HepG2 (cell line): ENCODE data around the gene PDZRN4. TPM values are rescaled to one million over a fixed set of nuclear protein-coding genes. Genes with fewer than 3 reads are reported as not detected.

Experiments
- ATAC-seq: fragments of 200-7000 bp; cut with Tn5 transposase; 3 replicates; pipeline ENCODE4 v1.9.1; 2020; ENCODE audit warnings: mild to moderate bottlenecking, moderate library complexity
- BruUV-seq: library from RNA; stranded (reverse); fragments of 400-500 nt; replicated peaks from 2 replicates; lab custom pipeline; 2021; lab: Mats Ljungman, UMichigan
- CTCF ChIA-PET: fragments of 300-600 bp; formaldehyde crosslinking; extraction: SDS; loops from one replicate; lab custom pipeline; 2021; ENCODE audit warnings: low total read pairs, inconsistent platforms, low intra/inter-chr PET ratio; lab: Yijun Ruan, JAX
- POLR2A ChIA-PET: fragments of 350-600 bp; sonication (Branson Sonifier 250); formaldehyde crosslinking; loops from one replicate; lab custom pipeline; 2020; ENCODE audit warnings: antibody characterized with exemption, inconsistent platforms; lab: Yijun Ruan, JAX
- DNase-seq: peaks from one replicate; pipeline ENCODE4 v3.0.0-alpha.2; 2015; ENCODE audit warnings: low spot score
- FAIRE-seq: peaks from 3 replicates; lab custom pipeline; 2011; peaks lifted over from hg19 to GRCh38; lab: Jason Lieb, UNC
- H2AFZ ChIP-seq: one replicate; pipeline ENCODE4 v1.6.1; 2011; ENCODE audit warnings: low read length, inconsistent platforms
- H3K27ac ChIP-seq: fragments of 300-600 bp; 3 replicates; pipeline ENCODE4 v1.8.0; 2011; ENCODE audit warnings: mixed run types, mild to moderate bottlenecking, mixed read lengths, low read length, inconsistent platforms; ENCODE audit not compliant: insufficient read depth; ENCODE audit errors: extremely low read length
- H3K27me3 ChIP-seq, 2 experiments: fragments of 200-600 bp in 1 of 2; 2 replicates in 1 of 2; 3 replicates in 1 of 2; pipeline versions ENCODE4 v1.6.0 to v1.8.0; 2011; ENCODE audit warnings: low read length in 2 of 2, mild to moderate bottlenecking in 2 of 2, moderate library complexity in 2 of 2, inconsistent platforms in 1 of 2; ENCODE audit not compliant: insufficient read depth in 2 of 2, control insufficient read depth in 1 of 2
- H3K36me3 ChIP-seq, 2 experiments: fragments of 200-600 bp in 1 of 2; replicated peaks in 1 of 2; 2 replicates in 1 of 2; 3 replicates in 1 of 2; pipeline versions ENCODE4 v1.5.1 to v1.8.0; 2011; ENCODE audit warnings: low read length in 2 of 2, inconsistent platforms in 1 of 2; ENCODE audit not compliant: insufficient read depth in 2 of 2, control insufficient read depth in 1 of 2
- H3K4me1 ChIP-seq: 2 replicates; pipeline ENCODE4 v1.5.1; 2012; ENCODE audit warnings: low read length, inconsistent platforms; ENCODE audit not compliant: insufficient read depth
- H3K4me2 ChIP-seq: 2 replicates; pipeline ENCODE4 v1.6.0; 2011; ENCODE audit warnings: low read depth, low read length, inconsistent platforms
- H3K4me3 ChIP-seq, 3 experiments: fragments of 200-600 bp in 1 of 3; sonication (generic), shearing (Covaris generic) in 1 of 3; replicated peaks in 1 of 3; 2 replicates each; pipeline ENCODE4 v1.5.1; 2011 to 2016; ENCODE audit warnings: low read length in 3 of 3, inconsistent platforms in 2 of 3, low read depth in 2 of 3, mild to moderate bottlenecking in 2 of 3, control low read depth in 1 of 3, mixed read lengths in 1 of 3; ENCODE audit not compliant: insufficient read depth in 1 of 3
- H3K79me2 ChIP-seq: one replicate; pipeline ENCODE4 v1.6.1; 2011; ENCODE audit warnings: low read length, inconsistent platforms; ENCODE audit not compliant: insufficient read depth
- H3K9ac ChIP-seq: 2 replicates; pipeline ENCODE4 v1.6.0; 2011; ENCODE audit warnings: mild to moderate bottlenecking, low read depth, low read length, inconsistent platforms; ENCODE audit not compliant: insufficient read depth
- H3K9me3 ChIP-seq: 2 replicates; pipeline ENCODE4 v1.5.1; 2012; ENCODE audit warnings: mild to moderate bottlenecking, low read length
- H4K20me1 ChIP-seq: 2 replicates; pipeline ENCODE4 v1.6.0; 2011; ENCODE audit warnings: inconsistent platforms, mild to moderate bottlenecking, low read length, moderate library complexity; ENCODE audit not compliant: insufficient read depth
- CEBPG ChIP-seq: IDR thresholded peaks from 2 replicates; pipeline ENCODE4 v1.6.1; 2016
- MTA3 ChIP-seq: sonication (generic); formaldehyde crosslinking; IDR thresholded peaks from 2 replicates; pipeline ENCODE4 v1.4.0; 2020; ENCODE audit warnings: missing genetic modification reagents
- SAFB2 ChIP-seq: sonication (generic); formaldehyde crosslinking; IDR thresholded peaks from 2 replicates; pipeline ENCODE4 v1.5.1; 2020; ENCODE audit warnings: missing genetic modification reagents, low read depth, mild to moderate bottlenecking, borderline replicate concordance
- ZNF17 ChIP-seq: sonication (generic); formaldehyde crosslinking; IDR thresholded peaks from 2 replicates; pipeline ENCODE4 v1.5.0; 2020; ENCODE audit warnings: mild to moderate bottlenecking, missing genetic modification reagents
- ZNF20 ChIP-seq: sonication (generic); formaldehyde crosslinking; IDR thresholded peaks from 2 replicates; pipeline ENCODE4 v1.4.0; 2020; ENCODE audit warnings: mild to moderate bottlenecking, moderate library complexity, missing genetic modification reagents
- ZNF782 ChIP-seq: sonication (generic); formaldehyde crosslinking; IDR thresholded peaks from 2 replicates; pipeline ENCODE4 v1.4.0; 2020; ENCODE audit warnings: missing genetic modification reagents, mild to moderate bottlenecking, borderline replicate concordance
- WGBS: methylation state at CpG from one replicate; pipeline ENCODE4 v1.1.6; 2017; ENCODE audit warnings: low lambda C conversion rate; 5-methylcytosine and 5-hydroxymethylcytosine counted together
- in situ Hi-C: cut with HindIII; loops from 2 replicates; pipeline ENCODE4 v1.10.0; 2017; ENCODE audit warnings: low pct_unique_long_range_greater_than_20kb; ENCODE audit not compliant: extremely low pct_ligation_motif_present
- intact Hi-C: fragments of 100-400 bp; cut with micrococcal nuclease; formaldehyde crosslinking; loops from one replicate; pipeline ENCODE4 v1.10.0; 2022; ENCODE audit not compliant: unreplicated experiment
- polyA plus RNA-seq, 8 experiments: library from polyadenylated mRNA; depleted of rRNA in 3 of 8; stranded (reverse) in 7 of 8; unstranded in 1 of 8; fragments of >200 nt; fragmentation: Illumina TruSeq in 4 of 8; extraction: Trizol in 4 of 8; gene quantifications; 2 replicates each; pipeline versions ENCODE4 v1.2.1 to v1.2.3, GENCODE V29; 2011 to 2016; ENCODE audit warnings: low read depth in 4 of 8, missing spikeins in 1 of 8, mixed read lengths in 1 of 8; ENCODE audit not compliant: insufficient read depth in 1 of 8
- total RNA-seq, 5 experiments: library from RNA; depleted of rRNA; stranded (reverse); fragments of >200 nt; fragmentation: Illumina TruSeq; extraction: Trizol; gene quantifications; 2 replicates each; pipeline ENCODE4 v1.2.3, GENCODE V29; 2016; ENCODE audit warnings: low read depth in 1 of 5
- TF ChIP-seq, protein P1 (sequence below): sonication (generic); formaldehyde crosslinking; conservative IDR thresholded peaks from 2 replicates; pipeline ENCODE4 v1.4.0; 2020; ENCODE audit warnings: mild to moderate bottlenecking, missing genetic modification reagents, moderate library complexity

Gene PDZRN4
- total and polyA plus RNA-seq, 2 of the 13 experiments (the other 11 are each of a cell fraction or from before 2014, with no cell fraction given), result not detected

DNA sequence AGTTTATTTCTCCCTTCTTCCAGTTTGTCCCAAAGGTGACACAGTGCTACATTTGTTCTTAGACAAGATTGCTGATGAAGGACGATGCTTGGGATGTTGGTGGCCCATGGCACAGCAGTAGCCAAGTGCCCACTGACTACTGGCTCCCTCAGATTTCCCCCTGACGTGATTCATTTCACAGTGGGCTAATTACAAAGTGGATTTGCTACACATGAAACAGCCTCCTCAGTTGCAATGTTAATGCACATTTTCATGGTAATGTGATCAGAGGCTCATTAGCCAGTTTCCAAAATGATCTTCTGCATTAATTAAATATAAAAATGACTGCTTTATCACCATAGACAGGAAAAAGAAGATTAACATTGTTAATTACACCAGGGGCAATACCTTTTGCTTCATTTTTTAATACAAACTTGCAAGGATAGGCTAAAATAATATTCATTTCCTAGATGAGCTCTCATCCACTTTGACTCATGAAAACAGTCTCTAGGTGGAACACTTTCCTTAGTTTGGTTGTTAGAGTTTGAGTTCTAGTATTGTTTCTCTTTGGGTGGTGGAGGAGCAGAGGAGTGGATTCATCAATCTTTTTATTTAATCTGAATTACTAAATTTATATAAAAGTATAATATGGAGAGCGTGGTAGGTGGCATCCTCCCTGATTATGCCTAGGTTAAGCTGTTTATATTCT is 250.9 kb downstream of the PDZRN4 start:
- DNase-seq (no peak), ATAC-seq (no peak), FAIRE-seq (no peak)
- TF ChIP-seq CEBPG (CRISPR knock-in tag) (no peak), ZNF17 (CRISPR knock-in tag) (no peak), SAFB2 (CRISPR knock-in tag) (no peak), ZNF20 (CRISPR knock-in tag) (no peak), ZNF782 (CRISPR knock-in tag) (no peak), MTA3 (CRISPR knock-in tag) (no peak)
- TF ChIP-seq, protein P1, sequence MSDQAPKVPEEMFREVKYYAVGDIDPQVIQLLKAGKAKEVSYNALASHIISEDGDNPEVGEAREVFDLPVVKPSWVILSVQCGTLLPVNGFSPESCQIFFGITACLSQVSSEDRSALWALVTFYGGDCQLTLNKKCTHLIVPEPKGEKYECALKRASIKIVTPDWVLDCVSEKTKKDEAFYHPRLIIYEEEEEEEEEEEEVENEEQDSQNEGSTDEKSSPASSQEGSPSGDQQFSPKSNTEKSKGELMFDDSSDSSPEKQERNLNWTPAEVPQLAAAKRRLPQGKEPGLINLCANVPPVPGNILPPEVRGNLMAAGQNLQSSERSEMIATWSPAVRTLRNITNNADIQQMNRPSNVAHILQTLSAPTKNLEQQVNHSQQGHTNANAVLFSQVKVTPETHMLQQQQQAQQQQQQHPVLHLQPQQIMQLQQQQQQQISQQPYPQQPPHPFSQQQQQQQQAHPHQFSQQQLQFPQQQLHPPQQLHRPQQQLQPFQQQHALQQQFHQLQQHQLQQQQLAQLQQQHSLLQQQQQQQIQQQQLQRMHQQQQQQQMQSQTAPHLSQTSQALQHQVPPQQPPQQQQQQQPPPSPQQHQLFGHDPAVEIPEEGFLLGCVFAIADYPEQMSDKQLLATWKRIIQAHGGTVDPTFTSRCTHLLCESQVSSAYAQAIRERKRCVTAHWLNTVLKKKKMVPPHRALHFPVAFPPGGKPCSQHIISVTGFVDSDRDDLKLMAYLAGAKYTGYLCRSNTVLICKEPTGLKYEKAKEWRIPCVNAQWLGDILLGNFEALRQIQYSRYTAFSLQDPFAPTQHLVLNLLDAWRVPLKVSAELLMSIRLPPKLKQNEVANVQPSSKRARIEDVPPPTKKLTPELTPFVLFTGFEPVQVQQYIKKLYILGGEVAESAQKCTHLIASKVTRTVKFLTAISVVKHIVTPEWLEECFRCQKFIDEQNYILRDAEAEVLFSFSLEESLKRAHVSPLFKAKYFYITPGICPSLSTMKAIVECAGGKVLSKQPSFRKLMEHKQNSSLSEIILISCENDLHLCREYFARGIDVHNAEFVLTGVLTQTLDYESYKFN (CRISPR knock-in tag), result no peak
- Histone ChIP-seq H3K4me1 (no peaks in the 10 kb centered on the region), H3K36me3 (no peaks in the 10 kb centered on the region), H3K9ac (no peak overlapping the region), H3K4me3 (no peak overlapping the region), H3K4me2 (no peak overlapping the region), H2AFZ (no peak overlapping the region), H3K27ac (no peak overlapping the region), H3K9me3 (no peaks in the 10 kb centered on the region), H3K27me3 (no peaks in the 10 kb centered on the region), H3K79me2 (no peaks in the 10 kb centered on the region), H4K20me1 (no peaks in the 10 kb centered on the region)
- in situ Hi-C loops (no loop called here), intact Hi-C loops (no loop called here)
- POLR2A ChIA-PET, result no interaction called here
- BruUV-seq, result no TSS peak
- 1% methylated on average over 3 of the region's 3 CpGs for WGBS
- CTCF ChIA-PET, result no interaction called here
